ENCODE results near the gene SMCO1.
"Not testable (repeated sequence)": the region's sequence is repeated elsewhere in the genome, so short reads cannot be mapped to it uniquely, and the experiment has no call there.

DNA sequence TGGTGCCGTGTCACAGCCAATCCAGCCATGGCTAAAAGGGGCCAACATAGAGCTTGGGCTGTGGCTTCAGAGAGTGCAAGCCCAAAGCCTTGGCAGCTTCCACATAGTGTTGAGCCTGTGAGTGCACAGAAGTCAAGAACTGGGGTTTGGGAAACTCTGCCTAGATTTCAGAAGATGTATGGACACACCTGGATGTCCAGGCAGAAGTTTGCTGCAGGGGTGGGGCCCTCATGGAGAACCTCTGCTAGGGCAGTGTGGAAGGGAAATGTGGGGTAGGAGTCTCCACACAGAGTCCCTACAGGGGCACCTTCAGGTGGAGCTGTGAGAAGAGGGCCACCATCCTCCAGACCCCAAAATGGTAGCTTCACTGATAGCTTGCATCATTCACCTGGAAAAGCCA is 34.2 kb upstream of the SMCO1 start:
- TF ChIP-seq CTCF, POLR2AphosphoS5 (IDR thresholded peaks at IDR 0.05): not testable (repeated sequence)

All from stomach (tissue), 4 donors.